ENCODE results near the gene TIPARP. TPM values are rescaled to one million over a fixed set of nuclear protein-coding genes. Genes with fewer than 3 reads are reported as not detected.

Gene TIPARP
- total and polyA plus RNA-seq, 4 donors, result 4.4 to 13.6 (median 8.8) TPM

GRCh38 chr3:156729460-156730179, 55.2 kb downstream of the TIPARP start:
- TF ChIP-seq YY1 (IDR thresholded peaks at IDR 0.05) (no peak), ZBTB33 (IDR thresholded peaks at IDR 0.05) (no peak), GABPA (IDR thresholded peaks at IDR 0.05 in 1 of 2, conservative IDR thresholded peaks at IDR 0.05 in 1 of 2) (no peak), HNF4G (IDR thresholded peaks at IDR 0.05) (no peak), NR2F2 (IDR thresholded peaks at IDR 0.05) (no peak), RAD21 (IDR thresholded peaks at IDR 0.05) (no peak), HNF4A (conservative IDR thresholded peaks at IDR 0.05) (no peak), REST (IDR thresholded peaks at IDR 0.05) (no peak), EGR1 (IDR thresholded peaks at IDR 0.05; ENCODE audit: low read depth in 2 of 2) (no peak), FOXA1 (IDR thresholded peaks at IDR 0.05) (no peak), RXRA (IDR thresholded peaks at IDR 0.05) (no peak), TAF1 (conservative IDR thresholded peaks at IDR 0.05) (no peak), SP1 (IDR thresholded peaks at IDR 0.05) (no peak)
- Histone ChIP-seq H3K27ac (ENCODE audit: low read depth in 1 of 2, low read length in 2 of 2) (no peak overlapping the region), H3K9me3 (ENCODE audit: control insufficient read depth in 4 of 4, low read length in 3 of 4) (no peaks in the 10 kb centered on the region), H3K9ac (ENCODE audit: low read depth in 1 of 2, low read length in 2 of 2) (no peak overlapping the region), H3K4me1 (ENCODE audit: control insufficient read depth in 4 of 4, insufficient read depth in 4 of 4, low read length in 3 of 4) (no peaks in the 10 kb centered on the region), H3K27me3 (ENCODE audit: control insufficient read depth in 4 of 4, insufficient read depth in 4 of 4, low read length in 3 of 4) (no peaks in the 10 kb centered on the region), H3K4me3 (ENCODE audit: low read depth in 1 of 3, low read length in 3 of 3) (no peak overlapping the region), H3K36me3 (ENCODE audit: control insufficient read depth in 4 of 4, insufficient read depth in 3 of 4, low read depth in 1 of 4, low read length in 3 of 4) (no peaks in the 10 kb centered on the region)
- no peak for DNase-seq (ENCODE audit: low spot score)
- WGBS, result 74% methylated on average over 2 of the region's 2 CpGs

GRCh38 chr3:156731813-156732212, 57.4 kb downstream of the TIPARP start:
- Histone ChIP-seq H3K4me1 (ENCODE audit: control insufficient read depth in 4 of 4, insufficient read depth in 4 of 4, low read length in 3 of 4) (no peaks in the 10 kb centered on the region), H3K27ac (ENCODE audit: low read depth in 1 of 2, low read length in 2 of 2) (no peak overlapping the region), H3K9me3 (ENCODE audit: control insufficient read depth in 4 of 4, low read length in 3 of 4) (no peaks in the 10 kb centered on the region), H3K9ac (ENCODE audit: low read depth in 1 of 2, low read length in 2 of 2) (no peak overlapping the region), H3K36me3 (ENCODE audit: control insufficient read depth in 4 of 4, insufficient read depth in 3 of 4, low read depth in 1 of 4, low read length in 3 of 4) (no peaks in the 10 kb centered on the region), H3K4me3 (ENCODE audit: low read depth in 1 of 3, low read length in 3 of 3) (no peak overlapping the region), H3K27me3 (ENCODE audit: control insufficient read depth in 4 of 4, insufficient read depth in 4 of 4, low read length in 3 of 4) (no peaks in the 10 kb centered on the region)
- no peak for TF ChIP-seq YY1 (IDR thresholded peaks at IDR 0.05)
- no peak for TF ChIP-seq FOXA1 (IDR thresholded peaks at IDR 0.05)
- TF ChIP-seq SP1 (IDR thresholded peaks at IDR 0.05), result no peak
- TF ChIP-seq HNF4G (IDR thresholded peaks at IDR 0.05), result no peak
- TF ChIP-seq NR2F2 (IDR thresholded peaks at IDR 0.05), result no peak
- TF ChIP-seq ZBTB33 (IDR thresholded peaks at IDR 0.05), result no peak
- TF ChIP-seq RXRA (IDR thresholded peaks at IDR 0.05), result no peak
- no peak for TF ChIP-seq HNF4A (conservative IDR thresholded peaks at IDR 0.05)
- TF ChIP-seq EGR1 (IDR thresholded peaks at IDR 0.05; ENCODE audit: low read depth in 2 of 2), result no peak
- no peak for TF ChIP-seq TAF1 (conservative IDR thresholded peaks at IDR 0.05)
- no peak for DNase-seq (ENCODE audit: low spot score)
